GM23248 (cell line): ENCODE measurements around the gene TBC1D14.

Experiments
- EZH2 ChIP-seq: fragments of 200-600 bp; sonication (generic); IDR thresholded peaks from 2 replicates; pipeline ENCODE4 v1.6.1; 2018; ENCODE audit warnings: antibody characterized with exemption, mild to moderate bottlenecking; ENCODE audit not compliant: insufficient read depth, poor library complexity, severe bottlenecking
- EZH2phosphoT487 ChIP-seq: fragments of 200-600 bp; sonication (generic); IDR thresholded peaks from 2 replicates; pipeline ENCODE4 v1.6.1; 2018; ENCODE audit warnings: antibody characterized with exemption, moderate library complexity, mild to moderate bottlenecking, low read depth; ENCODE audit not compliant: insufficient read depth

GRCh38 chr4:6916587-6917460, 7.2 kb downstream of the TBC1D14 start:
- TF ChIP-seq EZH2phosphoT487 (no peak), EZH2 (no peak)
